ENCODE results near the gene GRIN2A. TPM values are rescaled to one million over a fixed set of nuclear protein-coding genes. Genes with fewer than 3 reads are reported as not detected.

The GRIN2A gene
- total RNA-seq, 2 experiments from 2014 or later: not detected

GRCh38 chr16:9943121-9943520 lies 239.1 kb downstream of the GRIN2A start:
- POLR2A ChIA-PET: no interaction called here
- no peak overlapping the region for H3K4me2 ChIP-seq (ENCODE audit: low read length)
- TF ChIP-seq, protein P1, sequence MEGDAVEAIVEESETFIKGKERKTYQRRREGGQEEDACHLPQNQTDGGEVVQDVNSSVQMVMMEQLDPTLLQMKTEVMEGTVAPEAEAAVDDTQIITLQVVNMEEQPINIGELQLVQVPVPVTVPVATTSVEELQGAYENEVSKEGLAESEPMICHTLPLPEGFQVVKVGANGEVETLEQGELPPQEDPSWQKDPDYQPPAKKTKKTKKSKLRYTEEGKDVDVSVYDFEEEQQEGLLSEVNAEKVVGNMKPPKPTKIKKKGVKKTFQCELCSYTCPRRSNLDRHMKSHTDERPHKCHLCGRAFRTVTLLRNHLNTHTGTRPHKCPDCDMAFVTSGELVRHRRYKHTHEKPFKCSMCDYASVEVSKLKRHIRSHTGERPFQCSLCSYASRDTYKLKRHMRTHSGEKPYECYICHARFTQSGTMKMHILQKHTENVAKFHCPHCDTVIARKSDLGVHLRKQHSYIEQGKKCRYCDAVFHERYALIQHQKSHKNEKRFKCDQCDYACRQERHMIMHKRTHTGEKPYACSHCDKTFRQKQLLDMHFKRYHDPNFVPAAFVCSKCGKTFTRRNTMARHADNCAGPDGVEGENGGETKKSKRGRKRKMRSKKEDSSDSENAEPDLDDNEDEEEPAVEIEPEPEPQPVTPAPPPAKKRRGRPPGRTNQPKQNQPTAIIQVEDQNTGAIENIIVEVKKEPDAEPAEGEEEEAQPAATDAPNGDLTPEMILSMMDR (conservative IDR thresholded peaks at IDR 0.05; ENCODE audit: low read length): no peak
- no peak for TF ChIP-seq EZH2phosphoT487 (IDR thresholded peaks at IDR 0.05; ENCODE audit: borderline replicate concordance, low read depth, low read length)

GRCh38 chr16:9941245-9941644 lies 241.0 kb downstream of the GRIN2A start:
- Histone ChIP-seq H3K79me2 (ENCODE audit: insufficient read depth, low read depth, low read length) (no peaks in the 10 kb centered on the region), H3K4me2 (ENCODE audit: low read length) (no peak overlapping the region), H3K27ac (ENCODE audit: low read depth, low read length, poor library complexity, severe bottlenecking) (no peak overlapping the region), H3K36me3 (ENCODE audit: insufficient read depth, low read length) (no peaks in the 10 kb centered on the region), H3K9me3 (ENCODE audit: low read length) (no peaks in the 10 kb centered on the region), H3K4me1 (ENCODE audit: insufficient read depth, low read length, poor library complexity, severe bottlenecking) (no peaks in the 10 kb centered on the region), H3K9me2 (ENCODE audit: insufficient read depth, low read length) (no peaks in the 10 kb centered on the region), H3K4me3 (ENCODE audit: low read depth, low read length, poor library complexity, severe bottlenecking) (no peak overlapping the region), H2AFZ (ENCODE audit: low read length) (no peak overlapping the region), H4K20me1 (ENCODE audit: insufficient read depth, low read length) (no peaks in the 10 kb centered on the region)
- no peak for DNase-seq (ENCODE audit: low spot score)
- intact Hi-C loops (cut with micrococcal nuclease; ENCODE audit: unreplicated experiment): no loop called here
- TF ChIP-seq, protein P1 (conservative IDR thresholded peaks at IDR 0.05; ENCODE audit: low read length): no peak
- TF ChIP-seq EZH2phosphoT487 (IDR thresholded peaks at IDR 0.05; ENCODE audit: borderline replicate concordance, low read depth, low read length): no peak
- BruUV-seq (replicated peaks): no TSS peak
- CTCF ChIA-PET (ENCODE audit: unreplicated experiment): no interaction called here
- POLR2A ChIA-PET: no interaction called here

More at GRCh38 chr16:9943121-9943520, 239.1 kb downstream of the GRIN2A start:
- H3K9me3 ChIP-seq (ENCODE audit: low read length): no peaks in the 10 kb centered on the region
- H3K36me3 ChIP-seq (ENCODE audit: insufficient read depth, low read length): no peaks in the 10 kb centered on the region
- no peak overlapping the region for H2AFZ ChIP-seq (ENCODE audit: low read length)
- no peak overlapping the region for H3K27ac ChIP-seq (ENCODE audit: low read depth, low read length, poor library complexity, severe bottlenecking)
- no TSS peak for BruUV-seq (replicated peaks)
- no peak overlapping the region for H3K4me3 ChIP-seq (ENCODE audit: low read depth, low read length, poor library complexity, severe bottlenecking)
- no peaks in the 10 kb centered on the region for H3K79me2 ChIP-seq (ENCODE audit: insufficient read depth, low read depth, low read length)
- CTCF ChIA-PET (ENCODE audit: unreplicated experiment): no interaction called here
- no peaks in the 10 kb centered on the region for H3K4me1 ChIP-seq (ENCODE audit: insufficient read depth, low read length, poor library complexity, severe bottlenecking)
- no peaks in the 10 kb centered on the region for H4K20me1 ChIP-seq (ENCODE audit: insufficient read depth, low read length)
- no peak for DNase-seq (ENCODE audit: low spot score)
- intact Hi-C loops (cut with micrococcal nuclease; ENCODE audit: unreplicated experiment): no loop called here
- no peaks in the 10 kb centered on the region for H3K9me2 ChIP-seq (ENCODE audit: insufficient read depth, low read length)

DNA sequence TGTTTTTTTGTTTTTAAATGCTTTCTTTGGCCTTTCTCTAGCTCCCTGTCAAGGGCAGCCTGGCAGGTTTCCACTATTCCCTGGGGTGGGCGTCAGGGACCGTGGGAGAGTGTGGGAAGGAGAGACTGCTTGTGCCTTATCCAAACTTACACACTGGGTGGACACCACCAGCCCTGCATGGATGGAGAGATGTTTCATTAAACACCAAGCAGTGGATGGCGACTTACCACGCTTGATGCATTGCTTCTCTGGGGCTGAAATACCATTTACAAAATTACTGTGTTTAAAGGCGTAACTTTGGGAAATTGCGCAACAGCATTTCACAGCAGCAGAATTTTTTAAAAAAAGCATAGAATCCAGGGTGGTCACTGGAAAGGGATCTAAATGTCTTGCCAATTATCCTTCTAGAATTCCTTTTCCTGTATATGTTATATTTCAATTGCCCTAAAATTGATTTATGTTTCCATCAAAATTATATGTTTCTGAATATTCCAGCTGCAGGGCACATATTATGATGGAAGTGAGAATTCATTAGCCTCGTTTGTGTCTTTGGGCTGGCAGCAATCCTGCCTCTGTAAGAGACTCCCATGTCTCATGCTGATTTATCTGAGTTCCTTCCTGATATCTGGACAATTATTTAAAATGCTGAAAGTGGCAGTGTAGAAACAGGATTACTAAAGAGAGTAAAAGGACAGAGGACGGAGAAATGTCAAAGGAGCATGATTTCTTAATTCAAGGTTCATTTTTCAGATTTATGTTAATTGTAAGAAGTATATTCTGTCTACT lies 247.3 kb downstream of the GRIN2A start:
- no peaks in the 10 kb centered on the region for H3K36me3 ChIP-seq (ENCODE audit: insufficient read depth, low read length)
- intact Hi-C loops (cut with micrococcal nuclease; ENCODE audit: unreplicated experiment): no loop called here
- H3K9me3 ChIP-seq (ENCODE audit: low read length): no peaks in the 10 kb centered on the region
- POLR2A ChIA-PET: interaction anchor here (1.0 kb wide), 1 partner anchor 12 kb away, joined by 3 read pairs; no protein-coding TSS in a partner anchor
- no peaks in the 10 kb centered on the region for H3K79me2 ChIP-seq (ENCODE audit: insufficient read depth, low read depth, low read length)
- H4K20me1 ChIP-seq (ENCODE audit: insufficient read depth, low read length): no peaks in the 10 kb centered on the region
- no peaks in the 10 kb centered on the region for H3K4me1 ChIP-seq (ENCODE audit: insufficient read depth, low read length, poor library complexity, severe bottlenecking)
- H3K4me3 ChIP-seq (ENCODE audit: low read depth, low read length, poor library complexity, severe bottlenecking): no peak overlapping the region
- no peak for TF ChIP-seq EZH2phosphoT487 (IDR thresholded peaks at IDR 0.05; ENCODE audit: borderline replicate concordance, low read depth, low read length)
- TF ChIP-seq, protein P1 (conservative IDR thresholded peaks at IDR 0.05; ENCODE audit: low read length): no peak
- no peak for DNase-seq (ENCODE audit: low spot score)
- no peak overlapping the region for H3K4me2 ChIP-seq (ENCODE audit: low read length)
- H2AFZ ChIP-seq (ENCODE audit: low read length): no peak overlapping the region
- CTCF ChIA-PET (ENCODE audit: unreplicated experiment): no interaction called here
- H3K9me2 ChIP-seq (ENCODE audit: insufficient read depth, low read length): no peaks in the 10 kb centered on the region
- no peak overlapping the region for H3K27ac ChIP-seq (ENCODE audit: low read depth, low read length, poor library complexity, severe bottlenecking)
- no TSS peak for BruUV-seq (replicated peaks)

All from OCI-LY7 (cell line).